Measurements from ENCODE around the gene KRABD2.

Gene KRABD2

DNA sequence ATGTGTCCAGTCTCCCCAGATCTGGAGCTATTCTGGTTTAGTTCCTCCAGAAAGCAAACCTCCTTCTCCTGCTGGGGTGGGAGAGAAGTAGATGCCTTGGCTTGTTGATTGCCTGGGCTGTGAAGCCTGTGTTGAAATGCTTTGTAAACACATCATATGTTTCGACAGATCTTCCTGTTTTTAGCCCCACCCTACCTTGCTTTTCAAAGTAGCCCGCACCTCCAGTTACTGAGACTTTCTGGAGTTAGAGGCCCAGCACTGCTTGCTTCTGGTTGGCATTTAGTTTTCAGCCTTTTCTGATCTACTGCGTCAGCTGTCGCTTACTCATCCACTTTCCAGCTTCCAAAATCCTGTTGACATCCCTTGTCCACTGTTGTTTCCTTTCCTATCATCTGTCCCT is 41.3 kb upstream of the KRABD2 start:
- Histone ChIP-seq H3K36me3 (no peaks in the 10 kb centered on the region), H3K27ac (no peak overlapping the region), H3K9me3 (no peaks in the 10 kb centered on the region), H3K27me3 (no peaks in the 10 kb centered on the region), H3K4me1 (ENCODE audit: insufficient read depth) (peaks cover 2% of the 10 kb centered on the region), H3K4me3 (no peak overlapping the region)
- TF ChIP-seq, protein P1, sequence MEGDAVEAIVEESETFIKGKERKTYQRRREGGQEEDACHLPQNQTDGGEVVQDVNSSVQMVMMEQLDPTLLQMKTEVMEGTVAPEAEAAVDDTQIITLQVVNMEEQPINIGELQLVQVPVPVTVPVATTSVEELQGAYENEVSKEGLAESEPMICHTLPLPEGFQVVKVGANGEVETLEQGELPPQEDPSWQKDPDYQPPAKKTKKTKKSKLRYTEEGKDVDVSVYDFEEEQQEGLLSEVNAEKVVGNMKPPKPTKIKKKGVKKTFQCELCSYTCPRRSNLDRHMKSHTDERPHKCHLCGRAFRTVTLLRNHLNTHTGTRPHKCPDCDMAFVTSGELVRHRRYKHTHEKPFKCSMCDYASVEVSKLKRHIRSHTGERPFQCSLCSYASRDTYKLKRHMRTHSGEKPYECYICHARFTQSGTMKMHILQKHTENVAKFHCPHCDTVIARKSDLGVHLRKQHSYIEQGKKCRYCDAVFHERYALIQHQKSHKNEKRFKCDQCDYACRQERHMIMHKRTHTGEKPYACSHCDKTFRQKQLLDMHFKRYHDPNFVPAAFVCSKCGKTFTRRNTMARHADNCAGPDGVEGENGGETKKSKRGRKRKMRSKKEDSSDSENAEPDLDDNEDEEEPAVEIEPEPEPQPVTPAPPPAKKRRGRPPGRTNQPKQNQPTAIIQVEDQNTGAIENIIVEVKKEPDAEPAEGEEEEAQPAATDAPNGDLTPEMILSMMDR (IDR thresholded peaks at IDR 0.05) = no peak
- TF ChIP-seq EP300 (IDR thresholded peaks at IDR 0.05) = no peak
- TF ChIP-seq POLR2A (IDR thresholded peaks at IDR 0.05) = no peak
- WGBS, 3 donors = 91 to 96% (median 92%) methylated on average over 4 of the region's 4 CpGs
- DNase-seq = no peak
- intact Hi-C loops (cut with DNase I) = loop anchor here in 3 of 4 donors (5.0 to 10.0 kb wide), 2 partner anchors 324 to 367 kb away; partner anchors contain the start of gene CCDC42 (in 1 of the 3)

DNA sequence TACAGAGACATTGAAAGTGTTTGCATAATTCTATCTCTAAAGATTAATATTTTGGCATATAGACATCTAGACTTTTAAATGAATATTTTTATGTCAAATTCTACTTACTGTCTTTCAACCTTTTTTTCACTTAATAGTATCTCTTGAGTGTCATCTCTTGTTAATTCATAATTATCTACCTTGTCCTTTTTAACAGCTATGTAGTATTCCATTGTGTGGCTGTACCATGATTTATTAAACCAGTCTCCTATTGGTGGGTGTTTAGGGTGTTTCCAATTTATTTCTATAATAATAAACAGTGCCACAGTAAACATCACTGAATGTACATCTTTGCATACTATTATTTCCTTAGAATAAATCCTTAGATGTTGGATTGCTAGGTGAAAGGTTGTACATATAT is 37.4 kb upstream of the KRABD2 start:
- H3K4me3 ChIP-seq = no peak overlapping the region
- no peaks in the 10 kb centered on the region for H3K9me3 ChIP-seq
- no peaks in the 10 kb centered on the region for H3K36me3 ChIP-seq
- no peaks in the 10 kb centered on the region for H3K27me3 ChIP-seq
- no peak for TF ChIP-seq EP300 (IDR thresholded peaks at IDR 0.05)
- no peak for TF ChIP-seq POLR2A (IDR thresholded peaks at IDR 0.05)
- TF ChIP-seq, protein P1 (IDR thresholded peaks at IDR 0.05) = no peak
- no peak overlapping the region for H3K27ac ChIP-seq
- intact Hi-C loops (cut with DNase I) = loop anchor here in 2 of 4 donors (5.0 to 10.0 kb wide), 2 partner anchors 333 to 371 kb away; no protein-coding TSS in a partner anchor
- no peaks in the 10 kb centered on the region for H3K4me1 ChIP-seq (ENCODE audit: insufficient read depth)
- DNase-seq = no peak

DNA sequence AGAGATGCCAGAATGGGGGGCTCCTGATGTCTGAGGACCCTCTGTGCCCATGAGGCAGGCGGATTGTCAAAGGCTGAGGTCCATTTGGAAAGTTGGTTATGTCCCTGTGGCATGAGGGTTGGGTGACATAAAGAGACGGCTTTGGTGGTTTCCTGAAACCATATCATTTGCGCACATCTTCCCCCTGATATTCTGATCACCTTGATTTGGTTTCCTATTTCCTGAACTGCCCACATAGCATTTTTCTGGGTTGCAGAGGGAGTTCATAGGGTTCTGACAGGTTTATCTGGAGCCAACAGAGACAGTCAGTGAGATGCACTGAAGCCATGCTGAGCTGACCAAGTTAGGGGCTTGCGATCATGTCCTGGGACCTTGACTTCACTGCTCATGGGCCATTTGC is 36.8 kb upstream of the KRABD2 start:
- Histone ChIP-seq H3K36me3 (no peaks in the 10 kb centered on the region), H3K27ac (no peak overlapping the region), H3K9me3 (no peaks in the 10 kb centered on the region), H3K4me1 (ENCODE audit: insufficient read depth) (no peaks in the 10 kb centered on the region), H3K27me3 (no peaks in the 10 kb centered on the region), H3K4me3 (no peak overlapping the region)
- 91 to 93% (median 93%) methylated on average over 4 of the region's 4 CpGs for WGBS, 3 donors
- DNase-seq = no peak
- intact Hi-C loops (cut with DNase I) = loop anchor here in 2 of 4 donors (5.0 to 10.0 kb wide), 2 partner anchors 334 to 371 kb away; no protein-coding TSS in a partner anchor
- TF ChIP-seq EP300 (IDR thresholded peaks at IDR 0.05) (no peak), POLR2A (IDR thresholded peaks at IDR 0.05) (no peak)
- TF ChIP-seq, protein P1 (IDR thresholded peaks at IDR 0.05) = no peak

- Histone ChIP-seq H3K27ac (no peak overlapping the region), H3K4me3 (no peak overlapping the region), H3K4me1 (ENCODE audit: insufficient read depth) (no peaks in the 10 kb centered on the region), H3K27me3 (no peaks in the 10 kb centered on the region), H3K36me3 (no peaks in the 10 kb centered on the region), H3K9me3 (no peaks in the 10 kb centered on the region)
- WGBS, 3 donors = 76 to 86% (median 84%) methylated on average over 5 of the region's 5 CpGs
- intact Hi-C loops (cut with DNase I) = loop anchor here in 2 of 4 donors (5.0 to 10.0 kb wide), 2 partner anchors 335 to 373 kb away; no protein-coding TSS in a partner anchor
- DNase-seq = no peak
- TF ChIP-seq POLR2A (IDR thresholded peaks at IDR 0.05) (no peak), EP300 (IDR thresholded peaks at IDR 0.05) (no peak)
- TF ChIP-seq, protein P1 (IDR thresholded peaks at IDR 0.05) = no peak
Observed at GRCh38 chr17:8412089-8412488, 35.6 kb upstream of the KRABD2 start.

Measured in ovary (tissue), 7 donors.